ENCODE data around the gene STK33. TPM values are rescaled to one million over a fixed set of nuclear protein-coding genes. Genes with fewer than 3 reads are reported as not detected.

Gene STK33
- total RNA-seq, 2 experiments from 2014 or later = 2.5 to 3.1 TPM

DNA sequence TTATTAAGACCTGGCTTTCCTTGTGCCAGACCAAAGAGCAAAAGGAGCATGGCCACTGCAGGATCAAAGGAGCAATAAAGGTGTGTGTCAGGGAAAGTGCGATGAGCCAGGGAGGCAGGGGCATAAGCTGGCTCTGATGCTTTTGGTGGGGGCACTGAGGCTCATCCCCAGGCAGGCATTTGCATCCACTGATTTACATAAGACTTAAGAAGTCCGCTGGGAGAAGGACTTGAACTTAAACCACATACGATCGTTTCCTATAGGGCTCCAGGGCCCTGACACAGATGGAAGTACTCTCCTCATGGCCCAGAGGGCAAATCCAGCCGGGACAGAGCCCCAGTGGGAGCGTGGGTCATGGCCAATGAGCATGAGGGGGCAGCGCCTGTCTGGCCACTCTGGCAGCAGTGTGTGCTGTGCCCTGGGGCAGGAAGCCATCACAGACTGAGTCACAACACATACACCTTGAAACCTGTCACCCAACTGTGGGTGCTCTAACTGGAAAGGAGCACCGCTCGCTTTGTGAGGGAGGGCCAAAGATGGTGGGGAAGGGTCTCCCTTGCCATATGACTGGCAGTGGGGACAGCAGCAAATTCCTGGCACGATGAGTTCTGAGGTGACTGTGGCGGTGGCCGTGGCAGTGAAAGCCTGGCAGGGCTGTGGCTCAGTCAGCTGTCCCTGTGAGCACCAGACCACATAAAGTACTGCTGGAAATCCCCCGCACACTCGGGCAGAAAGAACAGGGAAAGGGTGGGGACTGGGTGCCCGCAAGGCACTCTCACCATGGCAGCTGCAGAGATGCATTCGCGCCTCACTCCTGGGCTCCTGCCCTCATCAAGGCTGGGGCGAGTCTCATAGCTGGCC lies 251.0 kb downstream of the STK33 start:
- POLR2A ChIA-PET = no interaction called here
- CTCF ChIA-PET = no interaction called here

DNA sequence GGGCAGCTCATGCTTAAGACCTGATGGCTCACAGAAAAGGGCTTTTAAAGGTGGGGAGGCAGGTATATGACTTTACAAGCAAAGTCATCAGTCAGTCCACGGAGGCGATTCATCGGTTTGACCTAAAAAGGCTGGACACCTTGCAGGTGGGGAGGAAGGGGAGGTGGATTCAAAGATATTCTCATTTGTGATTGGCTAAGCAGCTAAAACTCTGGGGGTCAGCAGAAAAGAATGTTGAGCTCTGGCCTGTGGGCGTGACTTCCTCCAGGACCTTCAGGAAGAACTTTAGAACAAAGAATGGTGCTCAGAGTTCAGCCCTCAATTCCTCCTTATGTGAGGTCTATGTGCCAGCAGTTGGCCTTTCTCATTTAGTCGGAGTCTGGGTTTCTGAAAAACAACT lies 252.0 kb downstream of the STK33 start:
- POLR2A ChIA-PET = no interaction called here

More for the DNA sequence above, 252.0 kb downstream of the STK33 start:
- CTCF ChIA-PET = no interaction called here

Other genes starting within 250 kb of the STK33 start
- gene TRIM66, start 88.4 kb upstream of the STK33 start, total RNA-seq = 10 to 100 TPM; 24.5 to 26.7 TPM
- 1,000 to 10,000 TPM; 1,043 to 1,075 TPM for gene RPL27A, start 88.6 kb upstream of the STK33 start, total RNA-seq

Measured in activated CD8-positive, alpha-beta memory T cell treated with anti-CD3 and anti-CD28 coated beads for 36 hours (primary cell).